Inflammatory macrophage (primary cell): ENCODE measurements around the gene CHAF1A.

Source experiments
- DNase-seq, 2 donors: peaks; one replicate each; pipeline ENCODE4 v3.0.0-alpha.2; 2020 to 2022

The CHAF1A gene

DNA sequence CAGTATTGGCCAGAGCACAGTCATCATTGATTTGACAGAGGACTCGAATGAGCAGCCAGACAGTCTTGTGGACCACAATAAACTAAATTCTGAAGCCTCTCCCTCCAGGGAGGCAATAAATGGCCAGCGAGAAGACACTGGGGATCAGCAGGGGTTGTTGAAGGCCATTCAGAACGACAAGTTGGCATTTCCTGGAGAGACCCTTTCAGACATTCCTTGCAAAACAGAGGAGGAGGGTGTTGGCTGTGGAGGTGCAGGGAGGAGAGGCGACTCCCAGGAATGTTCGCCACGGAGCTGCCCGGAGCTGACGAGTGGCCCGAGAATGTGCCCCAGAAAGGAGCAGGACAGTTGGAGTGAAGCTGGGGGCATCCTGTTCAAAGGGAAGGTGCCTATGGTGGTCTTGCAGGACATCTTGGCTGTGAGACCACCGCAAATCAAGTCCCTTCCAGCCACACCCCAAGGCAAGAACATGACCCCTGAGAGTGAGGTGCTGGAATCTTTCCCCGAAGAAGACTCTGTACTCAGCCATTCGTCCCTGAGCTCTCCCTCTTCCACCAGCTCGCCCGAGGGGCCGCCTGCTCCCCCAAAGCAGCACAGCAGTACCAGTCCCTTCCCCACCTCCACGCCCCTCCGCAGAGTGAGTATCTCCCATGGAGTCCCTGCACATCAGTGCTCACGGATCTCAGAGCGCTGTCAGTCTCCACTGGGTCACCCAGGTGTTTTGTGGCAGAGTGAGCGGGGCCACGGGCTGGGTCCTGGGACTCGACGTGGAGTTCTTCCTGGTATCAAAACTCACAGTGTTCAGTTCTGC, 6.9 kb downstream of the CHAF1A start:
- DNase-seq = no peak

- DNase-seq = no peak
These were observed 11.1 kb downstream of the CHAF1A start for GRCh38 chr19:4413588-4413987.

- peak in 1 of 2 donors; percentile 38 for DNase-seq
These were observed 11.8 kb downstream of the CHAF1A start for GRCh38 chr19:4414144-4414799.

- no peak for DNase-seq
These were observed 12.4 kb downstream of the CHAF1A start for GRCh38 chr19:4414800-4415321.

DNA sequence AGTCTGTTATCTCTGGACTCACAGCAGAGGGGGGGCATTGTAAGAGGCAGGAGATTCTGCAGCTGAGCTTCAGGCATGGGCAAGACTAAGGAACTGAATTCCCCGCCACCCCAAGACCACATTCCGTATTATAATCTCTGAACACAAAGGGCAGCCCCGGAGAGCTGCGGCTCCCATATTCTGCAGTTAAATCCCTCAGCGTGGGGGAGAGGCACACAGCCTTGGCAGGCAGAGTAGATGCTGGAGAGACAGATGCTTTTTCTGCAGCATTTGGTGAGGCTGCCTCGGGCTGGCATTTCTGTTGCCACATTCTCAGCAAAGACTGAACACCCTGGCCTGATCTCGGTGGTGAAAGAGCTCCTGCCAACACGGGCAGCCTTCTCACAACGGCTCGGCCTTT, 12.9 kb downstream of the CHAF1A start:
- no peak for DNase-seq

- no peak for DNase-seq
These were observed 13.8 kb downstream of the CHAF1A start for GRCh38 chr19:4416268-4416667.

DNA sequence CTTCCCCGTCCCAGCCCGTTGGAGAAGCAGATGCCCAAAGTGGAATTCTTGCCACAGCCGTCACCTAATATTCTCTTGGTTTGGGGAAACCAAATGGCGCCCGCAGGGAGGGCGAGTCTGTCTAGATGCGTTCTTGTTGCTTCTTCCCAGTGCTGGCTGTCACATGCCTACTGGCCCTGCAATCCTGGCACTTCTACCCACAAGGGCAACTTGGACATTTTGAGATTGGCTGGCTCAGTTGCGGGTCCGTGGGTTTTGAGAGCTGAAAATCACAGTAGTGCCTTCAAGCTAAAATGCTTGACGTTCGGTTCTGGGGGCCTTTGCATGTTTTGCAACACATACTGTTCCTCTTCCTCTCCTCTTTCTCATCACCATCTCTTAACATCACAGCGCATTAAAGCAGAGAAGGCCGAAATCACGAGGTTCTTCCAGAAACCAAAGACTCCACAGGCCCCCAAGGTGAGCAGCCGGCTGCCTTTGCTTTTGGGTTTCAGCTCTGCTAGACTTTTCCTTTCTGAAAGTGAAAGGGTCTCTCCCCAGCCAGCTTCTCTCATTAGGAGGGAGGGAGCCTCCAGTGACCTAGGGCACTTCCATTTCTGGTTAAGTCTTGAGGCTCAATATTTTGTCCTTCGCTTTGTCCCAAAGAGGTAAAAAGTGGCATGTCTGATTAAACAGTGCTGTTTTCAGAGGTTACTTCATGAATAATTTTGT, 21.1 kb downstream of the CHAF1A start:
- peak; percentile 9 to 40 for DNase-seq

- no peak for DNase-seq
These were observed 23.1 kb downstream of the CHAF1A start for GRCh38 chr19:4425537-4425936.

GRCh38 chr19:4428326-4428975, 26.0 kb downstream of the CHAF1A start:
- no peak for DNase-seq

- DNase-seq = peak in 1 of 2 donors; percentile 34
These were observed 26.8 kb downstream of the CHAF1A start for GRCh38 chr19:4429256-4429655.

- DNase-seq = no peak
These were observed 27.3 kb downstream of the CHAF1A start for GRCh38 chr19:4429771-4430171.

- DNase-seq = peak; percentile 94 to 96
These were observed 28.3 kb downstream of the CHAF1A start for GRCh38 chr19:4430760-4431159.

- peak; percentile 10 to 60 for DNase-seq
These were observed 28.9 kb downstream of the CHAF1A start for GRCh38 chr19:4431296-4431695.

GRCh38 chr19:4431808-4432674, 29.6 kb downstream of the CHAF1A start:
- peak; percentile 96 to 99 for DNase-seq

GRCh38 chr19:4432918-4433506, 30.6 kb downstream of the CHAF1A start:
- DNase-seq = no peak

DNA sequence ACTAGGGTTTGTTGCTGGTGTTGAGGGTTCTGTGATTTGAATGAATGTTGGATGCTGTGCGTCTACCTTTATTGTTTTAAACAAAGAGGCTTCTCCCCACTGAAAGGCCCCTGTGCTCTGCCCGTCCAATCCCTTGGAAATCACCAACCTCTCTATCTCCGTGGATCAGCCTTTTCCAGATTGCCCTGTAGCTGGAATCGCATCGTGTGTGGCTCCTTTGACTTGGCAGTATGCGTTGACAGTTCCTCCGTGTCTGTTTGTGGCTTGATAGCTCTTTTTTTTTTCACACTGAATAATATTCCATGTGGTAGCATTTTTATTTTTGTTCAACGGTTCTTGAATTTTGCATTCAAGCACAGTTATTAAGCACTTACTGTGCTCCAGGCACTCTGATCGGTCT, 32.0 kb downstream of the CHAF1A start:
- no peak for DNase-seq

DNA sequence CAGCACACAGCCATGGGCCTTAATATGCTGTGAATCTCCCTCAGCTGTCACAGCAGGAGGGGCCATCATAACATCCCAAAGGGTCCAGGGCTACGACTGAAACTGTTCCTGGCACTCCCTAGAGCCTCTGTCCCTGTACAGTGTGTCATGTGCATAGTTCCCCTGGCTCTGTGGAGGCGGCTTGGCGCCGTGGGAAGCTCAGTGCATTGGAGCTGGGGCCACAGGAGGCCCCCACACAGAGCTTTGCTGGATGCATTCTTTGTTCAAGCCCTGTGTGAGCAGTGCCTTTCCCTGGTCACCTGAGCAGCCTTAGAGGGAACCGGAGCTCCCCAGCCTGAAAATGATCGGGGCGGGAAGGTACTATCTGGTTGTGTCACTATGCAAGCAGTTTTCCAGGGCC, 33.8 kb downstream of the CHAF1A start:
- peak in 1 of 2 donors; percentile 37 for DNase-seq

- no peak for DNase-seq
These were observed 34.7 kb downstream of the CHAF1A start for GRCh38 chr19:4437103-4437502.

DNA sequence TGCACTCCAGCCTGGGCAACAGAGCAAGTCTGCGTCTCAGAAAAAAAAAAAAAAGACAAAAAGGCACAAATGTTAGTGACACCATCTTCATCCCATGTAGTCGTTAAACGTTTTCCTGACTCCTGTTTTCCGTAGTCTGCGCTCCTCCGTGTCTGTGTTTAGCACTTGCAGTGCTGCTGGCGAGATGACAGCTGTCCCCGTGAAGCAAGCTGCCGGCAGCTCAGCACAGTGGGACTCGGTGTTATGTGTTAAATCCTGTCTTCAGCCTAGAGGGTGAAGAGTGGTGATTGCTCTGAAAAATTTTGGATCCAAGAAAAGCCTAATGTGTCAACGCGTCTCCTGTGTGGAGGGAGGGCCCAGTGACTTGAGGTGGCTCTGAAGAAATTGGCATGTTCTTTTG, 36.8 kb downstream of the CHAF1A start:
- no peak for DNase-seq

GRCh38 chr19:4441994-4442818, 39.8 kb downstream of the CHAF1A start:
- no peak for DNase-seq

GRCh38 chr19:4442819-4443146, 40.3 kb downstream of the CHAF1A start:
- no peak for DNase-seq
